Measurements from ENCODE around the gene MAP4K3.
"Not testable (repeated sequence)": the region's sequence is repeated elsewhere in the genome, so short reads cannot be mapped to it uniquely, and the experiment has no call there.

MAP4K3 gene

GRCh38 chr2:39301352-39301751 lies 135.7 kb downstream of the MAP4K3 start:
- no peak for DNase-seq

DNA sequence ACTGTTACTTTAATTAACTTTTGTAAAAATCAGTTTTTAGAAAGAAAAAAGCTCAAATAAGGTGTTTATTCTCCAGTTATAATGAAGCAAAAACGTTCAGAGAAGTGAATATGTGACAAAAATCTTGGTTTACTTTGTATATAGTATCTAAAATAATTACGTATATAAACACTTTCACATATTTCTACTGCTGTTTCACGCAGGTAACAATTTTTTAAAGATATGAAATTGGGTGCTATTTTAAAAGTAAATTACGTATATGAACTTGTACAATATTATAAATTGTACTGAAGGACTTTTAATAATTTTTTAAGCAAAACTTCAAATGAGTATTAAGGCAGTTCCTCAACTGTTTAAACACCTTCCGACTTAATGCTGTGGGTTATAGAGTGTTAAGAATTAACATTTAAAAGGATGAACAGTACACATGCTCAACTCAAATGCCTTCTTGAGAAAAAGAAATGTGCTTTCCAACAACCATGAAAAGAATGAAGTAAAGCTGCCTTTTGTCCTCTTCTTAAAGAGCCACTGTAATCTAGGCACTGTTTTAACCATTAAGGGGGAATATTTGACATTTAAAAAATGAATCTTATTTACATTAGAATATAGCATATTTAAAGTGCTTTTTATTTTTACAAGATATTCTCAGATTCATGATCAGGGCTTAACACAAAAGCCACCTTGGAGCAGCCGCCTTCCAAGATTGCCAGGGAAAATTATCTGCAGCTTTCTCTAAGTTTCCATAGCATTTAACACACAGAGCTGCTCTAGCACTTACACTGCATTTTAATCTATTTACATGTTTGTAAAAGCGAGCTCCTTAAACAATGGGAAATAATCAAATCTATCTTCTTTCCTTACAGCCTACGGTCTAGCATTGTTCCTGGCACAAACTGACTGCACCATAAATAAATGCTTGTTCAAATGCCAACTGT lies 136.8 kb downstream of the MAP4K3 start:
- DNase-seq: no peak

DNA sequence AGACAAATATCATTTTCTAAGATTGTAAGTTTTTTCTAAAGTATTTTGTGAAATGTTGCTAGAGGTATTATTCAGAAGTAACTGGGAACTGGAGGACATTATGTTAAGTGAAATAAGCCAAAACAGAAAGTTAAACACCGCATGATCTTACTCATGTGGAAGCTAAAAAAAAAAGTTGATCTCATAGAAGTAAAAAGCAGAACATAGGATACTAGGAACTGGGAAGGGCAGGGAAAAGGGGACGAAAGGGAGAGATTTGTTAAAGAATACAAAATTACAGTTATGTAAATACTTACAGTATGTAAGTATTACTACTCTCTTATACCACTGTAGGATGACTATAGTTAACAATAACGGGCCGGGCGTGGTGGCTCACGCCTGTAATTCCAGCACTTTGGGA lies 146.7 kb downstream of the MAP4K3 start:
- DNase-seq: no peak

GRCh38 chr2:39289609-39290008 lies 147.5 kb downstream of the MAP4K3 start:
- DNase-seq: peak; percentile 25

- DNase-seq: no peak
Observed at GRCh38 chr2:39283561-39283960, 153.5 kb downstream of the MAP4K3 start.

GRCh38 chr2:39281391-39281790 lies 155.7 kb downstream of the MAP4K3 start:
- no peak for DNase-seq

GRCh38 chr2:39275016-39275415 lies 162.1 kb downstream of the MAP4K3 start:
- DNase-seq: no peak

- DNase-seq: no peak
Observed at GRCh38 chr2:39269941-39270340, 167.1 kb downstream of the MAP4K3 start.

DNA sequence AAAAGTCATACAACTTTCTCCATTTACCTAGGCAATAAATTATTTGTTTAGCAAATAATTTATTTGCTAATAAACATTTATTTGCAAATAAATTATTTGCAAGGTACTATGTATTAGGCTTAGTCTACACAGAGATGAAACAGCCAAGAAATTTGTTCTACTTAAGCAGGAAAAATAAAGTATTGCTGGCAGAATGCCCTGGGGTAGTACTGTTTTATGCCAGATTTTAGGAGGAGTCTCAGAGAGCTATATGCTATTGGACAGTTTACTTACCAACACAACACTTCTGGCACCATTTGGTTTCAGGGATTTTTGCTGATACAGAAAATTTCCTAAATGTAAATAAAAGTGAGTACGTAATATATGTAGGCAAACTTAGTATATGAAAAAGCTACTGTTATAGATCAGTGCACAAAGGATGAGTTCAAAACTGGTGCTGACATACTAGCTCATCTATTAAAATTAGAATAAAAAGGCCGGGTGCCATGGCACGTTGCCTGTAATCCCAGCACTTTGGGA lies 170.1 kb downstream of the MAP4K3 start:
- DNase-seq: no peak

DNA sequence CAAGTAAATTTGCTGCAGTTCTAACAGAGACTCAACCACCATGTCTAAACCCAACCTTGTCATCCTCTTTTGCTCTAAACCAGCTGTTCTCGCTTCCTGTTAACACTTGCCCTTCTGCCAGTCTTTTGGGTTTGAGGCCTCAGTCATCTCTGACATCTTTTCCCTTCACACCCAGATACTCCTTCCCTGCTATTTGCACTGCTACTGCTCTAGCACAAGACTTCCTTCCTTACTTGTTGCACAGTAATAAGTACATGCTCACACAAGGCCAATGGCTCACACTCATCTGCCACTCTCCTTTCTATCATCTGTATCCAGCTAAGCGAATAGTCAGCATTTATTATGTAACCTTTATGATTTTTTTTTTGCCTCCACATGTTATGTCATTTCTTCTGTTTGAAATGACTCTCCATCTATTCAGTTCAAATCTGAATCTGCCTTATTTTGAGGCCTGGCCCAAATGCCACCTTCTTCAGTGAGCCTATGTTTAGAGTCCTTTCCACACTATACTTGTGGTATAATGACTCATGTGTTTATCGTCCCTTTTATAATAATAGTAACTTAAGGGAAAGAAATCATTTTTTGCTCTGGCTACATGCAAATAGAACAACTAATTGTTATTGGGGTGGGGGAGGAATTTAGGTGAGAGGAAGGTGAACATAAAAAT lies 170.8 kb downstream of the MAP4K3 start:
- no peak for DNase-seq

GRCh38 chr2:39265315-39265714 lies 171.8 kb downstream of the MAP4K3 start:
- no peak for DNase-seq

- no peak for DNase-seq
Observed at GRCh38 chr2:39264733-39265132, 172.4 kb downstream of the MAP4K3 start.

GRCh38 chr2:39260087-39260486 lies 177.0 kb downstream of the MAP4K3 start:
- DNase-seq: no peak

DNA sequence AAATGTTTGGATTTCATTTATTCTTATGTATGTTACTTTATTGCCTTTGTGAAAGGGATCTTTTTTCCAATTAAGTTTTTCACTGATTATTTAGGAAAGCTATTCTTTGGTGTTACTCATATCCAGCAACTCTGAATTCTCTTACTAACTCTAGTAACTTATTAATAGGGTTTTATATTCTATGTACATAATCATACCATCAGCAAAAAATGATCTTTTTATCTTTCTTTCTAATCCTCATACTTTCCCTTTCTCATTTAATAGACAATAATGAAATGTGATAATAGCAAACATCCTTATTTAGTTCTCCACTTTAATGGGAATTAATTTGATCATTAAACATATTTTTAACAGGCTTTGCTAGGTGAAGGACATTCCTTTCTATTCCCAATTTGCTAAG lies 181.0 kb downstream of the MAP4K3 start:
- DNase-seq: no peak

DNA sequence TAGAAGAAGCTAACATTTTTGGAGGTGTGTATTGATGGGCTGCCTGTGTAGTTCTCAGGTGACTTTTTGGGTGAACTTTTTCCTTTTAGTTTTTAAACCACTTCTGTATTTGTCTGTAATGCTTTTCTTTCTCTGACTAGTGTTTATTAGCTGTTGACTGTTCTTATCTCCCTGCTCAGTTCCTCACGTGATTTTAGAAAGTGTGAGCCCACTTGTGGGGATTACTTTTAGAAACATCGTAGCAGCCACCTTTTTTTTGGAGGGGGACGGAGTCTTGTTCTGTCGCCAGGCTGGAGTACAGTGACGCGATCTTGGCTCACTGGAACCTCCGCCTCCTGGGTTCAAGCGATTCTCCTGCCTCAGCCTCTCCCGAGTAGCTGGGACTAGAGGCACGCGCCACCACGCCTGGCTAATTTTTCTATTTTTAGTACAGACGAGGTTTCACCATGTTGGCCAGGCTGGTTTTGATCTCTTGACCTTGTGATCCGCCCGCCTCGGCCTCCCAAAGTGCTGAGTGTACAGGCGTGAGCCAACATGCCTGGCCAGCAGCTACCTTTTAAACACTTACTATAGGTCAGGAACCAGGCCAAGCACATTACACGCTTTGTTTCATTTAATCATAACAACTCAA lies 184.1 kb downstream of the MAP4K3 start:
- DNase-seq: no peak

- DNase-seq: no peak
Observed at GRCh38 chr2:39247512-39248043, 189.5 kb downstream of the MAP4K3 start.

DNA sequence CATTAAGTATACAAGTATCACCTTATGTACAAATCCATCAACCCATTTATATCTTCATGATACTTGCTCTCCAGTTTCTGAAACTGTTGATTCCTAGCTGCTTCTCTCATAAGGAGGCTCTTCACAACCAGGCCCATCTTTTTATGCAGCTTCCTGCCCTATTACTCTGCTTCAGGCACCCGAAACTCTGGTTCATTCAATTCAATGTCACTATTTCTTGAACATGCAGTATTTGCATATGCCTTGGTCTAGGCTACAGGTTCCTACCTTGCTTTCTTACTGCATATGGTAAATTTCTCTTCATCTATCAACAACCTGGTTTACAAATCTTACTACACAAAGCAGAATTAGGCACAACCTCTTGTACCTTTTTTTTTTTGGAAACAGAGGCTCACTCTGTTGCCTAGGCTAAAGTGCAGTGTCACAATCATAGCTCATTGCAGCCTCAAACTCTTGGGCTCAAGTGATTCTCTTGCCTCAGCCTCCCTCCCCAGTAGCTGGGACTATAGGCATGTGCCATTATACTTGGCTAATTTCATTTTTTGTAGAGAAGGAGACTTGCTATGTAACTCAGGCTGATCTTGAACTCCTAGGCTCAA lies 190.6 kb downstream of the MAP4K3 start:
- no peak for DNase-seq

GRCh38 chr2:39244963-39245625 lies 192.0 kb downstream of the MAP4K3 start:
- not testable (repeated sequence) for DNase-seq

DNA sequence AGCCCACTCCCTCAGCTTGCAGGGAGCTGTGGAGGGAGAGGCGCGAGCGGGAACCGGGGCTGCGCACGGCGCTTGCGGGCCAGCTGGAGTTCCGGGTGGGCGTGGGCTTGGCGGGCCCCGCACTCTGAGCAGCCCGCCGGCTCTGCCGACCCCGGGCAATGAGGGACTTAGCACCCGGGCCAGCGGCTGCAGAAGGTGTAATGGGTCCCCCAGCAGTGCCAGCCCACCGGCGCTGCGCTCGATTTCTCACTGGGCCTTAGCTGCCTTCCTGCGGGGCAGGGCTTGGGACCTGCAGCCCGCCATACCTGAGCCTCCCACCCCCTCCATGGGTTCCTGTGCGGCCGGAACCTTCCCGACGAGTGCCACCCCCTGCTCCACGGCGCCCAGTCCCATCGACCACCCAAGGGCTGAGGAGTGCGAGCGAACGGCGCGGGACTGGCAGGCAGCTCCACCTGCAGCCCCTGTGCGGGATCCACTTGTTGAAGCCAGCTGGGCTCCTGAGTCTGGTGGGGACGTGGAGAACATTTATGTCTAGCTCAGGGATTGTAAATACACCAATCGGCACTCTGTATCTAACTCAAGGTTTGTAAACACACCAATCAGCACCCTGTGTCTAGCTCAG lies 192.7 kb downstream of the MAP4K3 start:
- DNase-seq: not testable (repeated sequence)

GRCh38 chr2:39243469-39244123 lies 193.5 kb downstream of the MAP4K3 start, which contains the start of gene CDKL4:
Gene CDKL4 (minus strand): TSS chr2:39243970.
- DNase-seq: no peak

DNA sequence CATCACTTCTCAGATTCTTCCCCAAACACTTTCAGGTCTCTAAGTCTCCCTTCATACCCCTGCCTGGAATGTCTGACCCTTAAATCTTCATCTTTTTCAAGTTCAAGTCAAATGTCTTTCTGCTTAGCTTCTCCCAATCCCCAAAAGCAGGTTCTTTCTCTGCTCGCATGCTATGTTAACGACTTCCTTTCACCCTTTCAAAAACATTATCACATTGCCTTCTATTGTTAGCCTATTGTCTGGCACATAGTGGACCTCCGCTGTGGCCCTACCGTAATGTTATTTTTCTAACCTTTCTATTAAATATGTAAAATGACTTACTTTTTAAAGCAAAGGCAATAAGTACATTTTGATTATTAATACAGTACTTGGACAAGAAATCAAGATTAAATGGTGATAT lies 195.5 kb downstream of the MAP4K3 start:
- DNase-seq: no peak

Measured in fibroblast of skin of abdomen (primary cell).